WTC11 (cell line): ENCODE data around the gene DNAJB8.

Experiments
- ATF1 ChIP-seq: sonication (generic); formaldehyde crosslinking; IDR thresholded peaks from 2 replicates; pipeline ENCODE4 v1.8.1; 2023; ENCODE audit warnings: mild to moderate bottlenecking, moderate library complexity, missing genetic modification reagents
- CTCF ChIP-seq: fragments of 200-600 bp; IDR thresholded peaks from 2 replicates; pipeline ENCODE4 v1.8.0; 2022; ENCODE audit warnings: antibody characterized with exemption
- E2F5 ChIP-seq: sonication (generic); formaldehyde crosslinking; IDR thresholded peaks from 2 replicates; pipeline ENCODE4 v1.8.1; 2022; ENCODE audit warnings: mild to moderate bottlenecking, moderate library complexity, missing genetic modification reagents
- ESRRA ChIP-seq: sonication (generic); formaldehyde crosslinking; IDR thresholded peaks from 2 replicates; pipeline ENCODE4 v1.8.1; 2022; ENCODE audit warnings: mild to moderate bottlenecking, missing genetic modification reagents, borderline replicate concordance
- NFYB ChIP-seq: sonication (generic); formaldehyde crosslinking; conservative IDR thresholded peaks from 2 replicates; pipeline ENCODE4 v1.8.0; 2022; ENCODE audit warnings: low read depth, missing genetic modification reagents
- PRDM15 ChIP-seq: sonication (generic); formaldehyde crosslinking; IDR thresholded peaks from 2 replicates; pipeline ENCODE4 v1.8.0; 2022; ENCODE audit warnings: missing genetic modification reagents
- PREB ChIP-seq: sonication (generic); formaldehyde crosslinking; IDR thresholded peaks from 2 replicates; pipeline ENCODE4 v1.8.1; 2022; ENCODE audit warnings: mild to moderate bottlenecking, missing genetic modification reagents, moderate library complexity, borderline replicate concordance
- RELA ChIP-seq: sonication (generic); formaldehyde crosslinking; IDR thresholded peaks from 2 replicates; pipeline ENCODE4 v1.8.1; 2022; ENCODE audit warnings: missing genetic modification reagents, mild to moderate bottlenecking, borderline replicate concordance
- RORB ChIP-seq: fragments of 250-450 bp; sonication (Bioruptor Pico); IDR thresholded peaks from 2 replicates; pipeline ENCODE4 v1.9.0; 2021; ENCODE audit warnings: mild to moderate bottlenecking
- SP1 ChIP-seq: sonication (generic); formaldehyde crosslinking; conservative IDR thresholded peaks from 2 replicates; pipeline ENCODE4 v1.8.1; 2022; ENCODE audit warnings: missing genetic modification reagents

- TF ChIP-seq SP1 (CRISPR knock-in tag) (no peak), CTCF (no peak), ESRRA (CRISPR knock-in tag) (no peak), RELA (no peak), PREB (CRISPR knock-in tag) (no peak), ATF1 (CRISPR knock-in tag) (no peak), PRDM15 (CRISPR knock-in tag) (no peak), RORB (CRISPR knock-in tag) (no peak), NFYB (CRISPR knock-in tag) (no peak), E2F5 (CRISPR knock-in tag) (no peak)
Observed at GRCh38 chr3:128490915-128491690, 24.4 kb upstream of the DNAJB8 start.
